ENCODE data around the gene NNT. TPM values are rescaled to one million over a fixed set of nuclear protein-coding genes. Genes with fewer than 3 reads are reported as not detected.
"Not testable (repeated sequence)": the region's sequence is repeated elsewhere in the genome, so short reads cannot be mapped to it uniquely, and the experiment has no call there.

NNT gene
- total RNA-seq, 2 donors from 2014 or later = 63.2 to 70.6 TPM

GRCh38 chr5:43570450-43571158 lies 32.4 kb upstream of the NNT start:
- Mint-ChIP-seq H3K9me3 (no peaks in the 10 kb centered on the region), H3K27ac (no peak overlapping the region), H3K36me3 (no peaks in the 10 kb centered on the region), H3K4me1 (ENCODE audit: low read depth in 2 of 2) (no peaks in the 10 kb centered on the region), H3K4me3 (no peak overlapping the region), H3K27me3 (no peaks in the 10 kb centered on the region)
- DNase-seq (ENCODE audit: low spot score) (no peak), ATAC-seq (no peak)

GRCh38 chr5:43571237-43571636 lies 31.7 kb upstream of the NNT start:
- Mint-ChIP-seq H3K27ac (no peak overlapping the region), H3K27me3 (no peaks in the 10 kb centered on the region), H3K9me3 (no peaks in the 10 kb centered on the region), H3K4me3 (no peak overlapping the region), H3K36me3 (no peaks in the 10 kb centered on the region), H3K4me1 (ENCODE audit: low read depth in 2 of 2) (no peaks in the 10 kb centered on the region)
- no peak for ATAC-seq
- DNase-seq (ENCODE audit: low spot score) = no peak

GRCh38 chr5:43572357-43572756 lies 30.6 kb upstream of the NNT start:
- ATAC-seq = no peak
- no peaks in the 10 kb centered on the region for H3K9me3 Mint-ChIP-seq
- no peaks in the 10 kb centered on the region for H3K4me1 Mint-ChIP-seq (ENCODE audit: low read depth in 2 of 2)

GRCh38 chr5:43573058-43573457 lies 29.9 kb upstream of the NNT start:
- no peak for DNase-seq (ENCODE audit: low spot score)
- H3K27me3 Mint-ChIP-seq = no peaks in the 10 kb centered on the region
- H3K9me3 Mint-ChIP-seq = no peaks in the 10 kb centered on the region
- ATAC-seq = no peak
- no peaks in the 10 kb centered on the region for H3K4me1 Mint-ChIP-seq (ENCODE audit: low read depth in 2 of 2)
- H3K36me3 Mint-ChIP-seq = no peaks in the 10 kb centered on the region
- no peak overlapping the region for H3K27ac Mint-ChIP-seq
- no peak overlapping the region for H3K4me3 Mint-ChIP-seq

More at GRCh38 chr5:43572357-43572756, 30.6 kb upstream of the NNT start:
- H3K4me3 Mint-ChIP-seq = no peak overlapping the region
- no peak for DNase-seq (ENCODE audit: low spot score)
- H3K27me3 Mint-ChIP-seq = no peaks in the 10 kb centered on the region
- no peaks in the 10 kb centered on the region for H3K36me3 Mint-ChIP-seq
- no peak overlapping the region for H3K27ac Mint-ChIP-seq

GRCh38 chr5:43580402-43581210 lies 22.4 kb upstream of the NNT start:
- ATAC-seq; H3K27ac Mint-ChIP-seq; H3K4me1 Mint-ChIP-seq (ENCODE audit: low read depth in 2 of 2); H3K9me3 Mint-ChIP-seq; H3K27me3 Mint-ChIP-seq; H3K4me3 Mint-ChIP-seq; H3K36me3 Mint-ChIP-seq; DNase-seq (ENCODE audit: low spot score): not testable (repeated sequence)

- no peak for DNase-seq (ENCODE audit: low spot score)
- Mint-ChIP-seq H3K27me3 (no peaks in the 10 kb centered on the region), H3K9me3 (no peaks in the 10 kb centered on the region), H3K4me1 (ENCODE audit: low read depth in 2 of 2) (peaks cover 0 to 2% of the 10 kb centered on the region in 2 donors), H3K36me3 (peaks cover 6% of the 10 kb centered on the region), H3K4me3 (no peak overlapping the region), H3K27ac (no peak overlapping the region)
- ATAC-seq = no peak
Observed at GRCh38 chr5:43581398-43581797, 21.6 kb upstream of the NNT start.

GRCh38 chr5:43582082-43583005 lies 20.6 kb upstream of the NNT start:
- Mint-ChIP-seq H3K27ac (no peak overlapping the region), H3K36me3 (peaks cover 6% of the 10 kb centered on the region), H3K4me3 (no peak overlapping the region), H3K9me3 (no peaks in the 10 kb centered on the region), H3K27me3 (no peaks in the 10 kb centered on the region), H3K4me1 (ENCODE audit: low read depth in 2 of 2) (peaks cover 0 to 2% of the 10 kb centered on the region in 2 donors)
- ATAC-seq = no peak
- DNase-seq (ENCODE audit: low spot score) = no peak

- no peak overlapping the region for H3K27ac Mint-ChIP-seq
- H3K9me3 Mint-ChIP-seq = no peaks in the 10 kb centered on the region
- H3K4me3 Mint-ChIP-seq = no peak overlapping the region
- H3K27me3 Mint-ChIP-seq = no peaks in the 10 kb centered on the region
- peaks cover 0 to 2% of the 10 kb centered on the region in 2 donors for H3K4me1 Mint-ChIP-seq (ENCODE audit: low read depth in 2 of 2)
- peaks cover 6% of the 10 kb centered on the region for H3K36me3 Mint-ChIP-seq
- DNase-seq (ENCODE audit: low spot score) (no peak), ATAC-seq (no peak)
Observed at GRCh38 chr5:43583724-43584123, 19.3 kb upstream of the NNT start.

GRCh38 chr5:43584166-43584699 lies 18.7 kb upstream of the NNT start:
- Mint-ChIP-seq H3K4me1 (ENCODE audit: low read depth in 2 of 2) (peaks cover 0 to 2% of the 10 kb centered on the region in 2 donors), H3K36me3 (peaks cover 6% of the 10 kb centered on the region), H3K9me3 (no peaks in the 10 kb centered on the region), H3K27me3 (no peaks in the 10 kb centered on the region), H3K4me3 (no peak overlapping the region), H3K27ac (no peak overlapping the region)
- DNase-seq (ENCODE audit: low spot score) = no peak
- no peak for ATAC-seq

- no peaks in the 10 kb centered on the region for H3K9me3 Mint-ChIP-seq
- H3K36me3 Mint-ChIP-seq = peaks cover 7% of the 10 kb centered on the region
- no peak overlapping the region for H3K4me3 Mint-ChIP-seq
- H3K27me3 Mint-ChIP-seq = no peaks in the 10 kb centered on the region
- H3K27ac Mint-ChIP-seq = no peak overlapping the region
- H3K4me1 Mint-ChIP-seq (ENCODE audit: low read depth in 2 of 2) = peaks cover 5 to 6% of the 10 kb centered on the region in 2 donors
- DNase-seq (ENCODE audit: low spot score) (no peak), ATAC-seq (no peak)
Observed at GRCh38 chr5:43588842-43589241, 14.1 kb upstream of the NNT start.

- H3K4me3 Mint-ChIP-seq = no peak overlapping the region
- no peak for DNase-seq (ENCODE audit: low spot score)
- H3K4me1 Mint-ChIP-seq (ENCODE audit: low read depth in 2 of 2) = peaks cover 5 to 6% of the 10 kb centered on the region in 2 donors
- ATAC-seq = no peak
- H3K36me3 Mint-ChIP-seq = peaks cover 7% of the 10 kb centered on the region
- H3K9me3 Mint-ChIP-seq = no peaks in the 10 kb centered on the region
- H3K27me3 Mint-ChIP-seq = no peaks in the 10 kb centered on the region
- no peak overlapping the region for H3K27ac Mint-ChIP-seq
Observed at GRCh38 chr5:43589310-43589709, 13.7 kb upstream of the NNT start.

- DNase-seq (ENCODE audit: low spot score) (no peak), ATAC-seq (no peak)
- Mint-ChIP-seq H3K27me3 (no peaks in the 10 kb centered on the region), H3K36me3 (peaks cover 7% of the 10 kb centered on the region), H3K27ac (no peak overlapping the region), H3K4me3 (no peak overlapping the region), H3K9me3 (no peaks in the 10 kb centered on the region), H3K4me1 (ENCODE audit: low read depth in 2 of 2) (peaks cover 5 to 6% of the 10 kb centered on the region in 2 donors)
Observed at GRCh38 chr5:43590700-43591099, 12.3 kb upstream of the NNT start.

- H3K4me3 Mint-ChIP-seq = no peak overlapping the region
- no peak overlapping the region for H3K27ac Mint-ChIP-seq
- ATAC-seq (no peak), DNase-seq (ENCODE audit: low spot score) (no peak)
- H3K9me3 Mint-ChIP-seq = no peaks in the 10 kb centered on the region
- no peaks in the 10 kb centered on the region for H3K27me3 Mint-ChIP-seq
- peaks cover 7% of the 10 kb centered on the region for H3K36me3 Mint-ChIP-seq
- peaks cover 3 to 5% of the 10 kb centered on the region in 2 donors for H3K4me1 Mint-ChIP-seq (ENCODE audit: low read depth in 2 of 2)
Observed at GRCh38 chr5:43592363-43592762, 10.6 kb upstream of the NNT start.
